RWPE2 (cell line): ENCODE measurements around the gene NCS1.
A peak's percentile ranks its signal among the peaks of the same experiment; 100 is the strongest.

Source experiments
- ATAC-seq: fragments of 200-7000 bp; cut with Tn5 transposase; 3 replicates; pipeline ENCODE4 v1.9.1; 2021; ENCODE audit warnings: low read depth
- DNase-seq: peaks from one replicate; pipeline ENCODE4 v3.0.0-alpha.2; 2020; ENCODE audit warnings: low spot score
- H3K27ac ChIP-seq: fragments of 450-650 bp; 2 replicates; pipeline ENCODE4 v1.5.1; 2017; ENCODE audit warnings: mild to moderate bottlenecking; ENCODE audit not compliant: poor library complexity, severe bottlenecking
- H3K27me3 ChIP-seq: fragments of 250-450 bp; sonication (Bioruptor Pico); 2 replicates; pipeline ENCODE4 v1.5.1; 2021; ENCODE audit warnings: mild to moderate bottlenecking, moderate library complexity; ENCODE audit not compliant: insufficient read depth, poor library complexity, severe bottlenecking
- H3K36me3 ChIP-seq: fragments of 250-450 bp; sonication (Bioruptor Pico); 2 replicates; pipeline ENCODE4 v1.5.1; 2020; ENCODE audit warnings: low read depth, mild to moderate bottlenecking, moderate library complexity
- H3K4me1 ChIP-seq: fragments of 250-450 bp; sonication (Bioruptor Pico); 2 replicates; pipeline ENCODE4 v1.5.1; 2021; ENCODE audit warnings: mild to moderate bottlenecking, moderate library complexity; ENCODE audit not compliant: insufficient read depth, poor library complexity, severe bottlenecking
- H3K4me3 ChIP-seq: fragments of 250-450 bp; sonication (Bioruptor Pico); 2 replicates; pipeline ENCODE4 v1.5.1; 2021; ENCODE audit warnings: mild to moderate bottlenecking, moderate library complexity; ENCODE audit not compliant: severe bottlenecking
- H3K9me3 ChIP-seq: fragments of 250-450 bp; sonication (Bioruptor Pico); 2 replicates; pipeline ENCODE4 v1.5.1; 2021; ENCODE audit warnings: mild to moderate bottlenecking, moderate library complexity; ENCODE audit not compliant: severe bottlenecking
- TF ChIP-seq, protein P1 (sequence below): fragments of 450-650 bp; IDR thresholded peaks from one replicate; pipeline ENCODE4 v1.5.1; 2017; ENCODE audit warnings: mild to moderate bottlenecking, moderate library complexity; ENCODE audit not compliant: poor library complexity, severe bottlenecking

NCS1 gene

DNA sequence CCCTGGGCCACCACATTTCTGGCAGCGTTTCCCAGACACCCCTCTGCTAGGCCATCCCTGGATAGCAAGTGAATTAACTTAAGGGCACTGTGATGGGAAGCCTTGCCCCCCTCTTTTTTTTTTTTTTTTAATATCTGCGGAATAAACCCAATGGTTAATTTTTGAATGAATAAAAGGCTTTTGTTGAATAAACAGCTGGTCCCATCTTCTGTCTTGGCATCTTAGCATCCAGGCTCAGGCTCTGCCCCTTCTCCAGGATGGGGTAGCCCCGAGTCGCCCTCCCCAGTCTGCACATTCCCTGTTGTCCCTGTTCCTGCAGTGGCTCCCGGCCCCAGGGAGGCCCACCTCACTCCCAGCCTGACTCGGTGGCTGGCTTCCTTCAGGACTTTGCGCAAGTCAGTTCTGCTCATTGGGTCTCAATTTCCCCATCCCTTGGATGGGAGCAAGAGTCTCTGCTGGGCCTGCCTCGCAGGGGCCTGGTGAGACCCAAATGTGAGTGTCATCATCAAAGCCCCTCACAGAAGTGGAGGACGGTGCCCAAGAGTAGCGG lies 64.3 kb downstream of the NCS1 start:
- H3K4me1 ChIP-seq, result no peaks in the 10 kb centered on the region
- no peak overlapping the region for H3K27ac ChIP-seq
- H3K36me3 ChIP-seq, result peaks cover 5% of the 10 kb centered on the region; the same call in 1 of the 2 replicates
- TF ChIP-seq, protein P1, sequence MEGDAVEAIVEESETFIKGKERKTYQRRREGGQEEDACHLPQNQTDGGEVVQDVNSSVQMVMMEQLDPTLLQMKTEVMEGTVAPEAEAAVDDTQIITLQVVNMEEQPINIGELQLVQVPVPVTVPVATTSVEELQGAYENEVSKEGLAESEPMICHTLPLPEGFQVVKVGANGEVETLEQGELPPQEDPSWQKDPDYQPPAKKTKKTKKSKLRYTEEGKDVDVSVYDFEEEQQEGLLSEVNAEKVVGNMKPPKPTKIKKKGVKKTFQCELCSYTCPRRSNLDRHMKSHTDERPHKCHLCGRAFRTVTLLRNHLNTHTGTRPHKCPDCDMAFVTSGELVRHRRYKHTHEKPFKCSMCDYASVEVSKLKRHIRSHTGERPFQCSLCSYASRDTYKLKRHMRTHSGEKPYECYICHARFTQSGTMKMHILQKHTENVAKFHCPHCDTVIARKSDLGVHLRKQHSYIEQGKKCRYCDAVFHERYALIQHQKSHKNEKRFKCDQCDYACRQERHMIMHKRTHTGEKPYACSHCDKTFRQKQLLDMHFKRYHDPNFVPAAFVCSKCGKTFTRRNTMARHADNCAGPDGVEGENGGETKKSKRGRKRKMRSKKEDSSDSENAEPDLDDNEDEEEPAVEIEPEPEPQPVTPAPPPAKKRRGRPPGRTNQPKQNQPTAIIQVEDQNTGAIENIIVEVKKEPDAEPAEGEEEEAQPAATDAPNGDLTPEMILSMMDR, result peak; percentile 76
- no peak overlapping the region for H3K4me3 ChIP-seq
- no peak for ATAC-seq
- no peak for DNase-seq
- H3K27me3 ChIP-seq, result no peaks in the 10 kb centered on the region
- H3K9me3 ChIP-seq, result no peaks in the 10 kb centered on the region

DNA sequence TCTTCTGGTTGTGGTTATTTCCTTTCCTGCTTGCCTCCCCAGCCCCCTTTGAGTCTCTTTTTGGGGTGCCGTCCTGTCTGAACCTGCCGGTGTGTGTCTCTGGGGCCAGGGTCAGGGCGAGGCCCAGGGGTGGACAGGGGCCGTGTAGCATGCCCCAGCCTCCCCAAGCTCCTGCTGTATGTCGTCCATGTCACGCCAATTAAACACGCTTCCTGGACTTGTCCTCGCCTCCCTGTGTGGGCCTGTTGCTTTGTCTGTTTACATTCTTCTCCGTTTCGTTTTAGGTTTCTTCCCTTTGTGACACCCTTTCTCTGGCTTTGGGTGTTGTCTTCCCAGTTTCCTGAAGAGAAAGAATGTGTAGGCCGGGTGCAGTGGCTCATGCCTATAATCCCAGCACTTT lies 64.9 kb downstream of the NCS1 start:
- Histone ChIP-seq H3K9me3 (no peaks in the 10 kb centered on the region), H3K4me3 (no peak overlapping the region), H3K27me3 (no peaks in the 10 kb centered on the region), H3K36me3 (peaks cover 2% of the 10 kb centered on the region; the same call in 1 of the 2 replicates), H3K4me1 (no peaks in the 10 kb centered on the region), H3K27ac (no peak overlapping the region)
- TF ChIP-seq, protein P1, result no peak
- ATAC-seq, result no peak
- no peak for DNase-seq

DNA sequence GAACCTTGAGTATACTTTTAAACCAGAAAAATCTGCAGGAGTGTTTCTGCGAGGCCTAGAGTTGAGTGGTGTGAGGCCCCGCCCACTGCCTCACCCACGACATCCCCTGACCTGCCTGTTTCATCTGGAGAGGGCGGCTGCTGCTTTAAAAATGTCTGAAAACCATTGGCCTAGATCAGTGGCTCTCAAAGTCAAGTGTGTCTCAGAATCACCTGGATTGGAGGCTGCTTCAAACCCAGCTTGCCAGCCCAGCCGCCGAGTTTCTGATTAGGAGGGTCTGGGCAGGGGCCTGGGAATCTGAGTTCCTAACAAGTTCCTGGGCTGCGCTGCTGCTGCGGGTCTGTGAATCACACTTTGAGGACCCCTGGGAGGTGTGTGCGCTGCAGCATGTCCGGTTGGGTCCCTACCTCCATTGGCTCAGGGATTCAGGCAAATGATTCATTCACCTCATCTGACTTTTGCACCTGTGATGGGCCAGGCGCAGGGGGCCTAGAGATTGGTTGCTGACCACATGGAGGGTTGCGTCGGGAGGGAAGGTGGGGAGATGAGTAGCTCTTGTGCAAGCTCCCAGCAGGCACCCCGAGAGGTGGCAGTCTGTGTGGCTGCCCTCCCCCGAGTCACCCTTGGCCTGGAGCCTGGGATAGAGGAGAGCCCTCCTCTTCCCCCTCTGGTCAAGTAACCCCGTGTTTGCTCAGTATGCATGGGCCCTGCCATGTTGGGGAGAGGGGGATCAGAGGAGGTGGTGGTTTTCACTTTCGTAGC lies 65.7 kb downstream of the NCS1 start:
- Histone ChIP-seq H3K36me3 (no peaks in the 10 kb centered on the region; the same call in 1 of the 2 replicates), H3K4me3 (no peak overlapping the region), H3K9me3 (no peaks in the 10 kb centered on the region), H3K4me1 (no peaks in the 10 kb centered on the region), H3K27me3 (no peaks in the 10 kb centered on the region), H3K27ac (no peak overlapping the region)
- DNase-seq (no peak), ATAC-seq (no peak)
- TF ChIP-seq, protein P1, result no peak

DNA sequence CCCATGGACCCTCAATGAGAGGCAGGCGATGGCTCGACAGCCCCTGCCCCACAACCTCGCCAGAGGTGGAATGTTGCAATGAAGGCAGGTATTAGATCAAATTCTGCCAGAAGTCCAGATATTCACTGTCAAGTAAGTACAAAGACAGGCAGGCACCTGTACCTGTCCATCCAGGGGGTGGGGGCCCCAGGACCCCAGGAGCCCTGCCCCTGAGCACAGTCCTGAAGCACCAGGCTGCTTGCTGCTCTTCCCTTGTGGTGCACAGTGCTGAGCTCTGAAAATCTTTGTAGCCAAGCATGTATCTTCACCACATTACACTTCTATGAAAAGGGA lies 67.1 kb downstream of the NCS1 start:
- DNase-seq, result no peak
- TF ChIP-seq, protein P1, result no peak
- no peak for ATAC-seq

DNA sequence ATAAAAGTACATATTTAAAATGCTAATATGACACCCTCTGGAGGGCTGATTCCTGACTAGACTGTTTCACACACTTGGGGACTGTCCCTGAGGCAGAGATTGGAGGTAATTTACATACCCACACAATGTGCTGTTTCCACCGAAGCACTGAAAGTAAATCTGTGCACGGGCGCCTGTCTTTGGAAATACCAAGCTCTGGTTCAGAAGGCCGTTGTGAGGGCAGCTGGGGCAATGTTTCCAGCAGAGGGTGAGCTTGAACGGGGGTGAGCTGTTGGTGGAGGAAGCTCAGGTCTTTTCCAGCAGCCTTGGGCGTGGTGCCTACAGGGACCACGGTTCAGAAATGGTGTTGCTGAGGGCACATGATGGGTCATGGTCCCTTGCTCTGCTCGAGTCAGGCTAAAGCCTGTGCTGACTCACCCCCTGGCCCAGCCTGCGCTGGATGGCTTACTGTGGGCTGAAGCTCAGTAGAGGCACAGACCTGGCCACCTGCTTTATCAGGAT lies 67.6 kb downstream of the NCS1 start:
- Histone ChIP-seq H3K4me1 (no peaks in the 10 kb centered on the region), H3K9me3 (no peaks in the 10 kb centered on the region), H3K27me3 (no peaks in the 10 kb centered on the region), H3K36me3 (no peaks in the 10 kb centered on the region), H3K4me3 (no peak overlapping the region), H3K27ac (no peak overlapping the region)
- TF ChIP-seq, protein P1, result no peak
- no peak for DNase-seq
- ATAC-seq, result peak; percentile 20; the same call in 1 of the 3 replicates

More for the DNA sequence above, 67.1 kb downstream of the NCS1 start:
- no peaks in the 10 kb centered on the region for H3K4me1 ChIP-seq
- H3K4me3 ChIP-seq, result no peak overlapping the region
- no peaks in the 10 kb centered on the region for H3K9me3 ChIP-seq
- H3K27ac ChIP-seq, result no peak overlapping the region
- H3K36me3 ChIP-seq, result no peaks in the 10 kb centered on the region
- H3K27me3 ChIP-seq, result no peaks in the 10 kb centered on the region
